ENCODE measurements around the gene CDHR2.

The CDHR2 gene

GRCh38 chr5:176548967-176549444 is at the start of gene CDHR2:
Gene CDHR2, plus strand, starts transcription at chr5:176549342. Its CDS starts 16,011 bp downstream, at chr5:176565353.
- no peak for FAIRE-seq

GRCh38 chr5:176500511-176500910 is 48.6 kb upstream of the CDHR2 start:
- FAIRE-seq = no peak

GRCh38 chr5:176501333-176501732 is 47.8 kb upstream of the CDHR2 start:
- FAIRE-seq = no peak

- FAIRE-seq = no peak
These were observed 45.6 kb upstream of the CDHR2 start for GRCh38 chr5:176503496-176503895.

- FAIRE-seq = no peak
These were observed 41.2 kb upstream of the CDHR2 start for GRCh38 chr5:176507911-176508310.

- FAIRE-seq = no peak
These were observed 40.5 kb upstream of the CDHR2 start for GRCh38 chr5:176508603-176509002.

- no peak for FAIRE-seq
These were observed 35.4 kb upstream of the CDHR2 start for GRCh38 chr5:176513788-176514187.

- no peak for FAIRE-seq
These were observed 34.7 kb upstream of the CDHR2 start for GRCh38 chr5:176514244-176514950.

GRCh38 chr5:176515396-176515795 is 33.7 kb upstream of the CDHR2 start:
- FAIRE-seq = no peak

GRCh38 chr5:176517053-176517661 is 32.0 kb upstream of the CDHR2 start:
- no peak for FAIRE-seq

GRCh38 chr5:176519810-176520720 is 29.1 kb upstream of the CDHR2 start:
- FAIRE-seq = no peak

- FAIRE-seq = no peak
These were observed 27.9 kb upstream of the CDHR2 start for GRCh38 chr5:176521286-176521685.

- FAIRE-seq = no peak
These were observed 27.4 kb upstream of the CDHR2 start for GRCh38 chr5:176521699-176522263.

GRCh38 chr5:176524138-176524537 is 25.0 kb upstream of the CDHR2 start:
- FAIRE-seq = no peak

- FAIRE-seq = no peak
These were observed 24.2 kb upstream of the CDHR2 start for GRCh38 chr5:176524987-176525386.

GRCh38 chr5:176525677-176526076 is 23.5 kb upstream of the CDHR2 start:
- FAIRE-seq = no peak

GRCh38 chr5:176526462-176526861 is 22.7 kb upstream of the CDHR2 start:
- no peak for FAIRE-seq

- FAIRE-seq = no peak
These were observed 21.6 kb upstream of the CDHR2 start for GRCh38 chr5:176527246-176528222.

GRCh38 chr5:176528301-176528700 is 20.8 kb upstream of the CDHR2 start:
- no peak for FAIRE-seq

GRCh38 chr5:176528761-176529115 is 20.4 kb upstream of the CDHR2 start:
- no peak for FAIRE-seq

- no peak for FAIRE-seq
These were observed 19.9 kb upstream of the CDHR2 start for GRCh38 chr5:176529116-176529740.
